Neural cell (in vitro differentiated cells): ENCODE results near the gene TYW3. TPM values are rescaled to one million over a fixed set of nuclear protein-coding genes. Genes with fewer than 3 reads are reported as not detected.
A peak's percentile ranks its signal among the peaks of the same experiment; 100 is the strongest.
"Not testable (repeated sequence)": the region's sequence is repeated elsewhere in the genome, so short reads cannot be mapped to it uniquely, and the experiment has no call there.

Experiments used
- H2AFZ ChIP-seq: fragments of 200-600, 300-800 bp; sonication (generic), shearing (Covaris generic); 2 replicates; pipeline ENCODE4 v1.6.0; 2014; ENCODE audit warnings: low read depth, mild to moderate bottlenecking, antibody characterized with exemption, low read length, moderate library complexity
- H3F3A ChIP-seq: fragments of 200-600 bp; shearing (Covaris generic); 2 replicates; pipeline ENCODE4 v1.6.1; 2016; ENCODE audit warnings: mild to moderate bottlenecking, moderate library complexity, mixed read lengths, antibody characterized with exemption, low read length; ENCODE audit not compliant: insufficient read depth, poor library complexity, severe bottlenecking
- H3K27ac ChIP-seq: fragments of 200-600, 300-800 bp; sonication (generic), shearing (Covaris generic); 2 replicates; pipeline ENCODE4 v1.5.1; 2014; ENCODE audit warnings: mild to moderate bottlenecking, low read length, moderate library complexity
- H3K27me3 ChIP-seq: fragments of 300-800, 200-600 bp; sonication (generic), shearing (Covaris generic); 2 replicates; pipeline ENCODE4 v1.6.0; 2014; ENCODE audit warnings: mild to moderate bottlenecking, low read depth, low read length, moderate library complexity; ENCODE audit not compliant: insufficient read depth
- H3K36me3 ChIP-seq: fragments of 300-800, 200-600 bp; sonication (generic), shearing (Covaris generic); 2 replicates; pipeline ENCODE4 v1.5.1; 2014; ENCODE audit warnings: mild to moderate bottlenecking, antibody characterized with exemption, low read length, moderate library complexity; ENCODE audit not compliant: insufficient read depth
- H3K4me2 ChIP-seq: fragments of 300-800, 200-600 bp; sonication (generic), shearing (Covaris generic); 2 replicates; pipeline ENCODE4 v1.6.0; 2014; ENCODE audit warnings: mild to moderate bottlenecking, low read length
- H3K4me3 ChIP-seq: fragments of 300-800, 200-600 bp; sonication (generic), shearing (Covaris generic); 2 replicates; pipeline ENCODE4 v1.5.1; 2014; ENCODE audit warnings: mild to moderate bottlenecking, low read length, moderate library complexity
- H3K79me2 ChIP-seq: fragments of 200-600 bp; shearing (Covaris generic); replicated peaks from 2 replicates; pipeline ENCODE4 v1.6.0; 2014; ENCODE audit warnings: mild to moderate bottlenecking, low read length, moderate library complexity; ENCODE audit not compliant: insufficient read depth
- H3K9ac ChIP-seq: fragments of 300-800, 200-600 bp; sonication (generic), shearing (Covaris generic); 2 replicates; pipeline ENCODE4 v1.6.1; 2016; ENCODE audit warnings: mild to moderate bottlenecking, low read length, mixed read lengths
- H3K9me2 ChIP-seq: fragments of 200-600 bp; shearing (Covaris generic); 2 replicates; pipeline ENCODE4 v1.6.1; 2016; ENCODE audit warnings: mild to moderate bottlenecking, low read length, mixed read lengths; ENCODE audit not compliant: insufficient read depth
- H3K9me3 ChIP-seq: fragments of 200-600, 300-800 bp; sonication (generic), shearing (Covaris generic); 2 replicates; pipeline ENCODE4 v1.6.1; 2016; ENCODE audit warnings: mild to moderate bottlenecking, mixed run types, low read length, moderate library complexity, mixed read lengths
- H4K20me1 ChIP-seq: fragments of 200-600 bp; shearing (Covaris generic); 2 replicates; pipeline ENCODE4 v1.6.1; 2016; ENCODE audit warnings: mild to moderate bottlenecking, mixed run types; ENCODE audit not compliant: insufficient read depth
- EP300 ChIP-seq: fragments of 450-650 bp; conservative IDR thresholded peaks from 2 replicates; pipeline ENCODE4 v1.6.1; 2014; ENCODE audit warnings: antibody characterized with exemption, mild to moderate bottlenecking, moderate library complexity; ENCODE audit not compliant: poor library complexity, severe bottlenecking
- EZH2 ChIP-seq: fragments of 200-600, 300-800 bp; shearing (Covaris generic), sonication (generic); IDR thresholded peaks from 2 replicates; pipeline ENCODE4 v1.6.1; 2014; ENCODE audit warnings: antibody characterized with exemption, low read length, borderline replicate concordance, mild to moderate bottlenecking; ENCODE audit not compliant: insufficient read depth, poor library complexity, severe bottlenecking
- MXI1 ChIP-seq: fragments of 450-650 bp; conservative IDR thresholded peaks from 2 replicates; pipeline ENCODE4 v1.6.1; 2014; ENCODE audit warnings: antibody characterized with exemption, mild to moderate bottlenecking; ENCODE audit not compliant: poor library complexity, severe bottlenecking
- POLR2AphosphoS5 ChIP-seq: IDR thresholded peaks from 2 replicates; pipeline ENCODE4 v1.6.1; 2012
- RAD21 ChIP-seq: fragments of 450-650 bp; conservative IDR thresholded peaks from 2 replicates; pipeline ENCODE4 v1.6.1; 2014; ENCODE audit warnings: antibody characterized with exemption, mild to moderate bottlenecking, moderate library complexity
- SMC3 ChIP-seq: fragments of 450-650 bp; conservative IDR thresholded peaks from 2 replicates; pipeline ENCODE4 v1.6.1; 2014; ENCODE audit warnings: antibody characterized with exemption, mild to moderate bottlenecking, moderate library complexity; ENCODE audit not compliant: poor library complexity
- TAF1 ChIP-seq: IDR thresholded peaks from 2 replicates; pipeline ENCODE4 v1.6.1; 2012; ENCODE audit warnings: low read depth
- polyA plus RNA-seq: library from polyadenylated mRNA; depleted of rRNA; stranded (reverse); fragments of >200 nt; gene quantifications from 2 replicates; pipeline ENCODE4 v1.2.3, GENCODE V29; 2014
- TF ChIP-seq, protein P1 (sequence below): fragments of 450-650 bp; IDR thresholded peaks from 2 replicates; pipeline ENCODE4 v1.5.1; 2014; ENCODE audit warnings: antibody characterized with exemption, mild to moderate bottlenecking, moderate library complexity; ENCODE audit not compliant: poor library complexity, severe bottlenecking
- TF ChIP-seq, protein P2 (sequence below): IDR thresholded peaks from 2 replicates; pipeline ENCODE4 v1.6.1; 2012; ENCODE audit warnings: borderline replicate concordance

TYW3 gene
- polyA plus RNA-seq, 1 donor from 2014 or later: 1.5 TPM

DNA sequence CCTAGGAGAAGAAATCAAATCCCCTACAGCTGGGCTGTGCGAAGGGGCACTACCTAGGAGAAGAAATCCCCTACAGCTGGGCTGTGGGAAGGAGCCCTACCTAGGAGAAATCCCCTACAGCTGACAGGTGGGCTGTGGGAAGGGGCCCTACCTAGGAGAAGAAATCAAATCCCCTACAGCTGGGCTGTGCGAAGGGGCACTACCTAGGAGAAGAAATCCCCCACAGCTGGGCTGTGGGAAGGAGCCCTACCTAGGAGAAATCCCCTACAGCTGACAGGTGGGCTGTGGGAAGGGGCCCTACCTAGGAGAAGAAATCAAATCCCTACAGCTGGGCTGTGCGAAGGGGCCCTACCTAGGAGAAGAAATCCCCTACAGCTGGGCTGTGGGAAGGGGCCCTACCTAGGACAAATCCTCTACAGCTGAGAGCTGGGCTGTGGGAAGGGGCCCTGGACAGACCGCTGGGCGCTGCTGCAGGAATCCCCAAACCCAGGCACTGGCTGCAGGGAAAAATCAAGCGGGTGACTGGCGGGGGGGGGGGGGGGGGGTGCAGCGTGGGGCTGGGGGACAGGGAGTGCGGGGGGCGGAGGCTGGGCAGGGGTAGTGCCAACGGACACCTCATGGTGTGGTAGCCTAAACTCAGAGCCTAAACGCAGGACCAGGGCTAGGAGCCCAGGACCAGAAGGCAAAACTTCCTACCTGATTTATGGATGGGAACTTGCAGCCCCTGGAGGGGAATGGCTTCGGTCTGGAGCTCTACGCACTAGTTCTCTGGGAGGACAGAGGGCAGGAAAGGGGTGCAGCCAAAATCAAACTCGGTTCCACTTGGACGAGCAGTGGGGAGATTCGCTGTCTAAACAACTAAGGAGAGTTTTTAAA is 643 bp upstream of the TYW3 start:
- not testable (repeated sequence) for H3F3A ChIP-seq, H3K9me3 ChIP-seq, H3K4me2 ChIP-seq, H4K20me1 ChIP-seq, H3K27me3 ChIP-seq, H2AFZ ChIP-seq, H3K79me2 ChIP-seq, H3K27ac ChIP-seq, H3K36me3 ChIP-seq, H3K9me2 ChIP-seq
- Histone ChIP-seq H3K9ac (peak overlapping the region; percentile 42), H3K4me3 (peak overlapping the region; percentile 73)

DNA sequence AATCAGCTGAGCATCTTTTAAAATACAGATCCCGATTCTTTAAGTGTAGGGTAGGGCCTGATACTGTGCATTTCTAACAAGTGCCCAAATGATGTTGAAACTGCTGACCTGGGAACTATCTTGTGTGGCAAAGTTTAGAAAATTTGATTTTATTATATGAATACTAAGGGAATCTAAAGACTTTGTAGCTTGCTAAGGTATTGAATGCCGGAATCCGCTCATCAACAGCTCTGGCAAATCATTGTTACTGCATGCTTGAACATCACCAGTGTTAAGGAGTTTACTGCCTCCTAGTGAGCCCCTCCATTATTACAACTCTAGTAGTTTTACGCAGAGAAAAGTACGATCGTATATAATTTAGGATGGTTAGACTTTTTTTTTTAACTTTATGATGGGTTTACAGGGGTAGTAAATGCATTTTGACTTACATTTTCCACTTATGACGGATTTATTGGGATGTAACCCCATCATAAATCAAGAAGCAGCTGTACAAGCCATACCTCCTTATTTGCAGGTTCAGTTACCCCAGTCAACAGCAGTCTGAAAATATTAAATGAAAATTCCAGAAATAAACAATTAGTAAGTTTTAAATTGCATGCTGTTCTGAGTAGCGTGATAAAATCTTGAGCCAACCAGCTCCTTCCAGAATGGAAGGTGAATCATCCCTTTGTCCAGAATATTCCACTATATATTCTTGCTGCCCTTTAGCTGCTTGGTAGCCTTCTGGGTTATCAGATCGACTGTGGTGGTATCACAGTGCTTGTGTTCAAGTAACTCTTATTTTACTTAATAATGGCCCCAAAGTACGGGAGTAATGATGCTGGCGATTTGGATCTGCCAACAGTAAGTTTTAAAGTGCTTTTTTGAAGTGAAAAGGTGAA is 892 bp downstream of the TYW3 start:
- Histone ChIP-seq H3K4me2 (peak overlapping the region; percentile 36), H3K36me3 (no peaks in the 10 kb centered on the region), H2AFZ (peak overlapping the region; percentile 29), H4K20me1 (no peaks in the 10 kb centered on the region), H3K4me3 (peak overlapping the region; percentile 73), H3K9me2 (no peaks in the 10 kb centered on the region), H3K9me3 (no peaks in the 10 kb centered on the region), H3K27me3 (no peaks in the 10 kb centered on the region), H3K27ac (no peak overlapping the region), H3K9ac (peak overlapping the region; percentile 42), H3F3A (no peaks in the 10 kb centered on the region), H3K79me2 (no peaks in the 10 kb centered on the region)
- TF ChIP-seq MXI1 (no peak), TAF1 (no peak), SMC3 (peak; percentile 64), POLR2AphosphoS5 (no peak), RAD21 (peak; percentile 69), EZH2 (no peak)
- TF ChIP-seq, protein P1, sequence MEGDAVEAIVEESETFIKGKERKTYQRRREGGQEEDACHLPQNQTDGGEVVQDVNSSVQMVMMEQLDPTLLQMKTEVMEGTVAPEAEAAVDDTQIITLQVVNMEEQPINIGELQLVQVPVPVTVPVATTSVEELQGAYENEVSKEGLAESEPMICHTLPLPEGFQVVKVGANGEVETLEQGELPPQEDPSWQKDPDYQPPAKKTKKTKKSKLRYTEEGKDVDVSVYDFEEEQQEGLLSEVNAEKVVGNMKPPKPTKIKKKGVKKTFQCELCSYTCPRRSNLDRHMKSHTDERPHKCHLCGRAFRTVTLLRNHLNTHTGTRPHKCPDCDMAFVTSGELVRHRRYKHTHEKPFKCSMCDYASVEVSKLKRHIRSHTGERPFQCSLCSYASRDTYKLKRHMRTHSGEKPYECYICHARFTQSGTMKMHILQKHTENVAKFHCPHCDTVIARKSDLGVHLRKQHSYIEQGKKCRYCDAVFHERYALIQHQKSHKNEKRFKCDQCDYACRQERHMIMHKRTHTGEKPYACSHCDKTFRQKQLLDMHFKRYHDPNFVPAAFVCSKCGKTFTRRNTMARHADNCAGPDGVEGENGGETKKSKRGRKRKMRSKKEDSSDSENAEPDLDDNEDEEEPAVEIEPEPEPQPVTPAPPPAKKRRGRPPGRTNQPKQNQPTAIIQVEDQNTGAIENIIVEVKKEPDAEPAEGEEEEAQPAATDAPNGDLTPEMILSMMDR: peak; percentile 79

GRCh38 chr1:74737333-74737732 is 4.4 kb downstream of the TYW3 start:
- H4K20me1 ChIP-seq: no peaks in the 10 kb centered on the region

More at GRCh38 chr1:74737333-74737732, 4.4 kb downstream of the TYW3 start:
- H3K9ac ChIP-seq: no peak overlapping the region
- H3K9me2 ChIP-seq: no peaks in the 10 kb centered on the region
- H3K9me3 ChIP-seq: no peaks in the 10 kb centered on the region
- TF ChIP-seq EP300 (no peak), EZH2 (no peak), RAD21 (no peak), POLR2AphosphoS5 (no peak), TAF1 (no peak), SMC3 (no peak), MXI1 (no peak)
- TF ChIP-seq, protein P2, sequence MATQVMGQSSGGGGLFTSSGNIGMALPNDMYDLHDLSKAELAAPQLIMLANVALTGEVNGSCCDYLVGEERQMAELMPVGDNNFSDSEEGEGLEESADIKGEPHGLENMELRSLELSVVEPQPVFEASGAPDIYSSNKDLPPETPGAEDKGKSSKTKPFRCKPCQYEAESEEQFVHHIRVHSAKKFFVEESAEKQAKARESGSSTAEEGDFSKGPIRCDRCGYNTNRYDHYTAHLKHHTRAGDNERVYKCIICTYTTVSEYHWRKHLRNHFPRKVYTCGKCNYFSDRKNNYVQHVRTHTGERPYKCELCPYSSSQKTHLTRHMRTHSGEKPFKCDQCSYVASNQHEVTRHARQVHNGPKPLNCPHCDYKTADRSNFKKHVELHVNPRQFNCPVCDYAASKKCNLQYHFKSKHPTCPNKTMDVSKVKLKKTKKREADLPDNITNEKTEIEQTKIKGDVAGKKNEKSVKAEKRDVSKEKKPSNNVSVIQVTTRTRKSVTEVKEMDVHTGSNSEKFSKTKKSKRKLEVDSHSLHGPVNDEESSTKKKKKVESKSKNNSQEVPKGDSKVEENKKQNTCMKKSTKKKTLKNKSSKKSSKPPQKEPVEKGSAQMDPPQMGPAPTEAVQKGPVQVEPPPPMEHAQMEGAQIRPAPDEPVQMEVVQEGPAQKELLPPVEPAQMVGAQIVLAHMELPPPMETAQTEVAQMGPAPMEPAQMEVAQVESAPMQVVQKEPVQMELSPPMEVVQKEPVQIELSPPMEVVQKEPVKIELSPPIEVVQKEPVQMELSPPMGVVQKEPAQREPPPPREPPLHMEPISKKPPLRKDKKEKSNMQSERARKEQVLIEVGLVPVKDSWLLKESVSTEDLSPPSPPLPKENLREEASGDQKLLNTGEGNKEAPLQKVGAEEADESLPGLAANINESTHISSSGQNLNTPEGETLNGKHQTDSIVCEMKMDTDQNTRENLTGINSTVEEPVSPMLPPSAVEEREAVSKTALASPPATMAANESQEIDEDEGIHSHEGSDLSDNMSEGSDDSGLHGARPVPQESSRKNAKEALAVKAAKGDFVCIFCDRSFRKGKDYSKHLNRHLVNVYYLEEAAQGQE: no peak
- TF ChIP-seq, protein P1: no peak
- H3K27me3 ChIP-seq: no peaks in the 10 kb centered on the region
- H3K4me2 ChIP-seq: no peak overlapping the region
- no peak overlapping the region for H2AFZ ChIP-seq
- no peaks in the 10 kb centered on the region for H3K36me3 ChIP-seq
- no peaks in the 10 kb centered on the region for H3F3A ChIP-seq
- no peak overlapping the region for H3K27ac ChIP-seq
- no peak overlapping the region for H3K4me3 ChIP-seq
- H3K79me2 ChIP-seq: no peaks in the 10 kb centered on the region
